HFFc6 (cell line): ENCODE results near the gene MMP14. TPM values are rescaled to one million over a fixed set of nuclear protein-coding genes. Genes with fewer than 3 reads are reported as not detected.
"Not testable (repeated sequence)": the region's sequence is repeated elsewhere in the genome, so short reads cannot be mapped to it uniquely, and the experiment has no call there.

Experiments
- DNase-seq: peaks from one replicate; pipeline ENCODE4 v3.0.0-alpha.2; 2018
- H3K27ac Mint-ChIP-seq: 2 replicates; pipeline ENCODE4 v1.8.0; 2020; ENCODE audit warnings: mild to moderate bottlenecking, mixed read lengths
- H3K27me3 Mint-ChIP-seq: 2 replicates; pipeline ENCODE4 v1.8.0; 2021; ENCODE audit warnings: mild to moderate bottlenecking, moderate library complexity, mixed read lengths; ENCODE audit not compliant: insufficient read depth
- H3K36me3 Mint-ChIP-seq: 2 replicates; pipeline ENCODE4 v1.8.0; 2021; ENCODE audit warnings: low read depth, mixed read lengths
- H3K4me1 Mint-ChIP-seq: 2 replicates; pipeline ENCODE4 v1.8.0; 2020; ENCODE audit warnings: low read depth, mixed read lengths
- H3K4me3 Mint-ChIP-seq: 2 replicates; pipeline ENCODE4 v1.8.0; 2020; ENCODE audit warnings: mild to moderate bottlenecking, moderate library complexity, mixed read lengths
- H3K9me3 Mint-ChIP-seq: 2 replicates; pipeline ENCODE4 v1.8.0; 2020; ENCODE audit warnings: mild to moderate bottlenecking, mixed read lengths
- long read RNA-seq: library from polyadenylated mRNA; unstranded; transcript quantifications from one replicate; pipeline ENCODE4 v2.0.0, GENCODE V29; 2019
- total RNA-seq, 6 experiments: library from RNA; stranded (reverse); fragmentation: NEBNext Ultra II Directional; extraction: Animal tissue kit (Norgen Biotek cat#: 25700); gene quantifications; 2 replicates in 1 of 6; 3 replicates in 5 of 6; pipeline ENCODE4 v1.2.3, GENCODE V29; 2021
- TF ChIP-seq, protein P1 (sequence below): fragments of 200-600 bp; sonication (generic); IDR thresholded peaks from 2 replicates; pipeline ENCODE4 v1.5.0; 2021; ENCODE audit warnings: antibody characterized with exemption, mild to moderate bottlenecking

Gene MMP14
- 100 to 1,000 TPM; 284 to 322 (median 298) TPM for total RNA-seq
- long read RNA-seq, transcript MMP14-201 (10 exons, 3,732 nt) = major isoform, 13 of 15 reads
- long read RNA-seq, partial matches to known transcripts = 1 of 15 reads
- long read RNA-seq, other reads (novel, unspliced or antisense) = 1 of 15 reads

- Mint-ChIP-seq H3K4me1 (peaks cover 40% of the 10 kb centered on the region), H3K9me3 (no peaks in the 10 kb centered on the region), H3K4me3 (peak within 1 kb of the TSS; percentile 99), H3K27me3 (no peaks in the 10 kb centered on the region; the same call in 1 of the 2 replicates), H3K36me3 (peaks cover 33% of the 10 kb centered on the region), H3K27ac (peak within 1 kb of the TSS; percentile 93)
- TF ChIP-seq, protein P1, sequence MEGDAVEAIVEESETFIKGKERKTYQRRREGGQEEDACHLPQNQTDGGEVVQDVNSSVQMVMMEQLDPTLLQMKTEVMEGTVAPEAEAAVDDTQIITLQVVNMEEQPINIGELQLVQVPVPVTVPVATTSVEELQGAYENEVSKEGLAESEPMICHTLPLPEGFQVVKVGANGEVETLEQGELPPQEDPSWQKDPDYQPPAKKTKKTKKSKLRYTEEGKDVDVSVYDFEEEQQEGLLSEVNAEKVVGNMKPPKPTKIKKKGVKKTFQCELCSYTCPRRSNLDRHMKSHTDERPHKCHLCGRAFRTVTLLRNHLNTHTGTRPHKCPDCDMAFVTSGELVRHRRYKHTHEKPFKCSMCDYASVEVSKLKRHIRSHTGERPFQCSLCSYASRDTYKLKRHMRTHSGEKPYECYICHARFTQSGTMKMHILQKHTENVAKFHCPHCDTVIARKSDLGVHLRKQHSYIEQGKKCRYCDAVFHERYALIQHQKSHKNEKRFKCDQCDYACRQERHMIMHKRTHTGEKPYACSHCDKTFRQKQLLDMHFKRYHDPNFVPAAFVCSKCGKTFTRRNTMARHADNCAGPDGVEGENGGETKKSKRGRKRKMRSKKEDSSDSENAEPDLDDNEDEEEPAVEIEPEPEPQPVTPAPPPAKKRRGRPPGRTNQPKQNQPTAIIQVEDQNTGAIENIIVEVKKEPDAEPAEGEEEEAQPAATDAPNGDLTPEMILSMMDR = peak; percentile 71
- peak; percentile 79 for DNase-seq
Measured at GRCh38 chr14:22836301-22837113, at the start of gene MMP14. Gene MMP14, plus strand, starts transcription at chr14:22836585. Its CDS starts 233 bp downstream, at chr14:22836818.

DNA sequence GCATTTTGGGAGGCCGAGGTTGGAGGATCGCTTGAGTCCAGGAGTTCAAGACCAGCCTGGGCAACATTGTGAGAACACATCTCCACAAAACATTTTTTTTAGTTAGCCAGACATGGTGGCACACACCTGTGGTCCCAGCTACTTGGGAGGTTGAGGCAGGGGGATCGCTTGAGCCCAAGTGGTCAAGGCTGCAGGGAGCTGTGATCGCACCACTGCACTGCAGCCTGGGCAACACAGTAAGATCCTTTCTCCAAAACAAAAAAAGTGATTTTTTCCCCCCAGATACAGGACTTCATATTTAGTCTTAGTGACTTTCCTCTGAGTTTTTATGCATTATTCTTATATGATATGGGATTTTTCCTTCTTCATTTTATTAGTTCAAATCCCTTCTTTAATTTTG lies 49.7 kb upstream of the MMP14 start:
- peaks cover 19% of the 10 kb centered on the region for H3K4me1 Mint-ChIP-seq
- H3K27me3 Mint-ChIP-seq = no peaks in the 10 kb centered on the region
- no peak overlapping the region for H3K27ac Mint-ChIP-seq
- H3K9me3 Mint-ChIP-seq = no peaks in the 10 kb centered on the region
- TF ChIP-seq, protein P1 = no peak
- DNase-seq = no peak
- no peaks in the 10 kb centered on the region for H3K36me3 Mint-ChIP-seq
- no peak overlapping the region for H3K4me3 Mint-ChIP-seq

DNA sequence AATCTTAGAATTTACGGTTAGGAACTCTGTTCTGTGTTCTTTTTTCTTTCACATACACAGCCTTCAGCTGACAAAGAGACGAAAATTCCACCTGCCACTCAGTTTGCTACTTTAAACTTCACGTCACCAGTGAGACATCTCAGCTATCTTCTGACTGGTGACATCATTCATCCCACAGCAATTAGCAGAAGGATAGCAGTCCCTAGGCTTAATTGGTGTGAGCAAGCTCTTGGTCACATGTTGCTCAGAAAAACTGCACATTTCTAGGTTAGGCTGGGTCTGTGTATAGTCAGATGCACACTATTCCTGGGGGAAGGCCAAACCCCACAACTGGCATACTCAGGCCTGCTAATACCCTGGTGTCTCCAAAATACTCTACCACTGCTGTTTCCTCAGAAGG lies 45.1 kb upstream of the MMP14 start:
- H3K27ac Mint-ChIP-seq = peak overlapping the region; percentile 52; the same call in 1 of the 2 replicates
- H3K9me3 Mint-ChIP-seq = no peaks in the 10 kb centered on the region
- no peaks in the 10 kb centered on the region for H3K36me3 Mint-ChIP-seq
- TF ChIP-seq, protein P1 = no peak
- DNase-seq = peak; percentile 90
- H3K27me3 Mint-ChIP-seq = peaks cover 6% of the 10 kb centered on the region
- no peak overlapping the region for H3K4me3 Mint-ChIP-seq
- H3K4me1 Mint-ChIP-seq = peaks cover 24% of the 10 kb centered on the region

GRCh38 chr14:22792158-22792557 lies 44.2 kb upstream of the MMP14 start:
- no peak overlapping the region for H3K27ac Mint-ChIP-seq
- no peaks in the 10 kb centered on the region for H3K36me3 Mint-ChIP-seq
- no peaks in the 10 kb centered on the region for H3K9me3 Mint-ChIP-seq
- no peak overlapping the region for H3K4me3 Mint-ChIP-seq
- H3K27me3 Mint-ChIP-seq = peaks cover 9% of the 10 kb centered on the region
- TF ChIP-seq, protein P1 = no peak
- DNase-seq = no peak
- H3K4me1 Mint-ChIP-seq = peaks cover 24% of the 10 kb centered on the region

DNA sequence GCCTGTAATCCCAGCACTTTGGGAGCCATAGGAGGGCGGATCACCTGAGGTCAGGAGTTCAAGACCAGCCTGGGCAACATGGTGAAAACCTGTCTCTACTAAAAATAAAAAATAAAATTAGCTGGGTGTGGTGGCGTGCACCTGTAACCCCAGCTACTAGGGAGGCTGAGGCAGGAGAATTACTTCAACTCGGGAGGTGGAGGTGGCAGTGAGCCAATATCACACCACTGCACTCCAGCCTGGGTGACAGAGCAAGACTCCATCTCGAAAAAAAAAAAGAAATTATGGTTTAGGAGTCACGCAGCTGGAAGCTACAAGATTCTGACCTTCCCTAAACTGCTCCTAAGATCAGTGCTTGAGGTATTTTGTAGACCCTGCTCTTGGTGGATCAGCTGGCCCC lies 42.8 kb upstream of the MMP14 start:
- not testable (repeated sequence) for H3K9me3 Mint-ChIP-seq, H3K4me3 Mint-ChIP-seq, H3K27ac Mint-ChIP-seq, DNase-seq, H3K36me3 Mint-ChIP-seq
- Mint-ChIP-seq H3K27me3 (peaks cover 22% of the 10 kb centered on the region), H3K4me1 (peaks cover 24% of the 10 kb centered on the region)

- no peak for DNase-seq
- no peaks in the 10 kb centered on the region for H3K36me3 Mint-ChIP-seq
- H3K4me3 Mint-ChIP-seq = no peak overlapping the region
- H3K9me3 Mint-ChIP-seq = no peaks in the 10 kb centered on the region
- H3K4me1 Mint-ChIP-seq = peaks cover 24% of the 10 kb centered on the region
- H3K27ac Mint-ChIP-seq = no peak overlapping the region
- TF ChIP-seq, protein P1 = no peak
- peaks cover 25% of the 10 kb centered on the region for H3K27me3 Mint-ChIP-seq
Measured at GRCh38 chr14:22793976-22794375, 42.4 kb upstream of the MMP14 start.
